C4-2B (cell line): Measurements from ENCODE around the gene ABAT.

Source experiments
- ZFX ChIP-seq: fragments of 450-650 bp; IDR thresholded peaks from 2 replicates; pipeline ENCODE4 v1.6.1; 2017
- TF ChIP-seq, protein P1 (sequence below): fragments of 450-650 bp; conservative IDR thresholded peaks from 2 replicates; pipeline ENCODE4 v1.5.1; 2017; ENCODE audit warnings: mild to moderate bottlenecking

DNA sequence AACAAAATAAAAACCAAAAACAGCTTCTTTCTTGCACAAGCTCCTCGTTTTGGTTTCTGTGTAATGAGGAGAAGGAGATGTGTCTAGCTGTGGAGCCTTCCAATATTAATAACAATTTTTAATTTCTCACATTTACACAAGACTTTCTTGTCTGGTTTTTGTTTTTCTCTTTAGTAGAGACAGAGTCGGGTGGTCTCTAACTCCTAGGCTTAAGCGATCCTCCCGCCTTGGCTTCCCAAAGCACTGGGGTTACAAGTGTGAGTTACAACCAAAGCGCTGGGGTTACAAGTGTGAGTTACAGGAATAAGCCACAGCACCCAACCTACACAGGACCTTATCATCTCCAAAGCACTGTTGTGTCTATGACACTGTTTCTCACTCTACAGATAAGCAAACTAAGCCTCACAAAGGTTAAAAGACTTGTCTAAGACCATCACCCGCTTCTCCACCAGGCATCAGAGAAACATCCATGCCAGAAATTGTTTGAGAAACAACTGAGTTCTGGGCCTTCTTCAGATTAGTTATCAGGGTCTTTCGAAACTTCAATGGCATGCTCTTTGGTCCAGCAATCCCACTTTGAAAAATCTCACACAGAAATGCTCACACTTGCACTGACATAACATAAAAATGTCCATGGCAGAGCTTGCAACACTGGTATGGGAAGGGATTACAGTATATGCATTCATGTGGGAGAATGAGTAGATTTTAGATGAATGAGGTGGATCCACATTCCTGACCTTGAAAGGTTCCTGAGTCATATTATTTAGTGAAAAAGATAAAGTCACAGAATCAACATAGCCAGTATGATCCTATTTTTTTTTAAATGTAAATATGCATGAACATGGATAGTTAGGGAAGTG lies 3.9 kb downstream of the ABAT start:
- TF ChIP-seq, protein P1, sequence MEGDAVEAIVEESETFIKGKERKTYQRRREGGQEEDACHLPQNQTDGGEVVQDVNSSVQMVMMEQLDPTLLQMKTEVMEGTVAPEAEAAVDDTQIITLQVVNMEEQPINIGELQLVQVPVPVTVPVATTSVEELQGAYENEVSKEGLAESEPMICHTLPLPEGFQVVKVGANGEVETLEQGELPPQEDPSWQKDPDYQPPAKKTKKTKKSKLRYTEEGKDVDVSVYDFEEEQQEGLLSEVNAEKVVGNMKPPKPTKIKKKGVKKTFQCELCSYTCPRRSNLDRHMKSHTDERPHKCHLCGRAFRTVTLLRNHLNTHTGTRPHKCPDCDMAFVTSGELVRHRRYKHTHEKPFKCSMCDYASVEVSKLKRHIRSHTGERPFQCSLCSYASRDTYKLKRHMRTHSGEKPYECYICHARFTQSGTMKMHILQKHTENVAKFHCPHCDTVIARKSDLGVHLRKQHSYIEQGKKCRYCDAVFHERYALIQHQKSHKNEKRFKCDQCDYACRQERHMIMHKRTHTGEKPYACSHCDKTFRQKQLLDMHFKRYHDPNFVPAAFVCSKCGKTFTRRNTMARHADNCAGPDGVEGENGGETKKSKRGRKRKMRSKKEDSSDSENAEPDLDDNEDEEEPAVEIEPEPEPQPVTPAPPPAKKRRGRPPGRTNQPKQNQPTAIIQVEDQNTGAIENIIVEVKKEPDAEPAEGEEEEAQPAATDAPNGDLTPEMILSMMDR = no peak
- no peak for TF ChIP-seq ZFX
